Mammary epithelial cell (primary cell): Measurements from ENCODE around the gene SIGLEC10.

Experiments
- EZH2 ChIP-seq: IDR thresholded peaks from 2 replicates; pipeline ENCODE4 v1.6.1; 2012; ENCODE audit warnings: low read length, inconsistent platforms, borderline replicate concordance
- TF ChIP-seq, protein P1 (sequence below), 2 donors: IDR thresholded peaks in 1 of 2; conservative IDR thresholded peaks in 1 of 2; 2 replicates each; pipeline ENCODE4 v1.5.1; 2011 to 2012; ENCODE audit warnings: inconsistent platforms in 2 of 2, low read length in 2 of 2, mild to moderate bottlenecking in 2 of 2, control low read depth in 1 of 2, low read depth in 1 of 2; ENCODE audit not compliant: insufficient read depth in 1 of 2; ENCODE audit errors: extremely low read depth in 1 of 2

- TF ChIP-seq, protein P1, sequence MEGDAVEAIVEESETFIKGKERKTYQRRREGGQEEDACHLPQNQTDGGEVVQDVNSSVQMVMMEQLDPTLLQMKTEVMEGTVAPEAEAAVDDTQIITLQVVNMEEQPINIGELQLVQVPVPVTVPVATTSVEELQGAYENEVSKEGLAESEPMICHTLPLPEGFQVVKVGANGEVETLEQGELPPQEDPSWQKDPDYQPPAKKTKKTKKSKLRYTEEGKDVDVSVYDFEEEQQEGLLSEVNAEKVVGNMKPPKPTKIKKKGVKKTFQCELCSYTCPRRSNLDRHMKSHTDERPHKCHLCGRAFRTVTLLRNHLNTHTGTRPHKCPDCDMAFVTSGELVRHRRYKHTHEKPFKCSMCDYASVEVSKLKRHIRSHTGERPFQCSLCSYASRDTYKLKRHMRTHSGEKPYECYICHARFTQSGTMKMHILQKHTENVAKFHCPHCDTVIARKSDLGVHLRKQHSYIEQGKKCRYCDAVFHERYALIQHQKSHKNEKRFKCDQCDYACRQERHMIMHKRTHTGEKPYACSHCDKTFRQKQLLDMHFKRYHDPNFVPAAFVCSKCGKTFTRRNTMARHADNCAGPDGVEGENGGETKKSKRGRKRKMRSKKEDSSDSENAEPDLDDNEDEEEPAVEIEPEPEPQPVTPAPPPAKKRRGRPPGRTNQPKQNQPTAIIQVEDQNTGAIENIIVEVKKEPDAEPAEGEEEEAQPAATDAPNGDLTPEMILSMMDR (conservative IDR thresholded peaks at IDR 0.05 in 1 of 2, IDR thresholded peaks at IDR 0.05 in 1 of 2; ENCODE audit: extremely low read depth in 1 of 2, insufficient read depth in 1 of 2, low read depth in 1 of 2, low read length in 2 of 2) = no peak
- no peak for TF ChIP-seq EZH2
These were observed 44.8 kb upstream of the SIGLEC10 start for GRCh38 chr19:51462276-51462675.
